ENCODE measurements around the gene LAMA4.

Gene LAMA4, protein sequence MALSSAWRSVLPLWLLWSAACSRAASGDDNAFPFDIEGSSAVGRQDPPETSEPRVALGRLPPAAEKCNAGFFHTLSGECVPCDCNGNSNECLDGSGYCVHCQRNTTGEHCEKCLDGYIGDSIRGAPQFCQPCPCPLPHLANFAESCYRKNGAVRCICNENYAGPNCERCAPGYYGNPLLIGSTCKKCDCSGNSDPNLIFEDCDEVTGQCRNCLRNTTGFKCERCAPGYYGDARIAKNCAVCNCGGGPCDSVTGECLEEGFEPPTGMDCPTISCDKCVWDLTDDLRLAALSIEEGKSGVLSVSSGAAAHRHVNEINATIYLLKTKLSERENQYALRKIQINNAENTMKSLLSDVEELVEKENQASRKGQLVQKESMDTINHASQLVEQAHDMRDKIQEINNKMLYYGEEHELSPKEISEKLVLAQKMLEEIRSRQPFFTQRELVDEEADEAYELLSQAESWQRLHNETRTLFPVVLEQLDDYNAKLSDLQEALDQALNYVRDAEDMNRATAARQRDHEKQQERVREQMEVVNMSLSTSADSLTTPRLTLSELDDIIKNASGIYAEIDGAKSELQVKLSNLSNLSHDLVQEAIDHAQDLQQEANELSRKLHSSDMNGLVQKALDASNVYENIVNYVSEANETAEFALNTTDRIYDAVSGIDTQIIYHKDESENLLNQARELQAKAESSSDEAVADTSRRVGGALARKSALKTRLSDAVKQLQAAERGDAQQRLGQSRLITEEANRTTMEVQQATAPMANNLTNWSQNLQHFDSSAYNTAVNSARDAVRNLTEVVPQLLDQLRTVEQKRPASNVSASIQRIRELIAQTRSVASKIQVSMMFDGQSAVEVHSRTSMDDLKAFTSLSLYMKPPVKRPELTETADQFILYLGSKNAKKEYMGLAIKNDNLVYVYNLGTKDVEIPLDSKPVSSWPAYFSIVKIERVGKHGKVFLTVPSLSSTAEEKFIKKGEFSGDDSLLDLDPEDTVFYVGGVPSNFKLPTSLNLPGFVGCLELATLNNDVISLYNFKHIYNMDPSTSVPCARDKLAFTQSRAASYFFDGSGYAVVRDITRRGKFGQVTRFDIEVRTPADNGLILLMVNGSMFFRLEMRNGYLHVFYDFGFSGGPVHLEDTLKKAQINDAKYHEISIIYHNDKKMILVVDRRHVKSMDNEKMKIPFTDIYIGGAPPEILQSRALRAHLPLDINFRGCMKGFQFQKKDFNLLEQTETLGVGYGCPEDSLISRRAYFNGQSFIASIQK (N-terminal part only)

DNA sequence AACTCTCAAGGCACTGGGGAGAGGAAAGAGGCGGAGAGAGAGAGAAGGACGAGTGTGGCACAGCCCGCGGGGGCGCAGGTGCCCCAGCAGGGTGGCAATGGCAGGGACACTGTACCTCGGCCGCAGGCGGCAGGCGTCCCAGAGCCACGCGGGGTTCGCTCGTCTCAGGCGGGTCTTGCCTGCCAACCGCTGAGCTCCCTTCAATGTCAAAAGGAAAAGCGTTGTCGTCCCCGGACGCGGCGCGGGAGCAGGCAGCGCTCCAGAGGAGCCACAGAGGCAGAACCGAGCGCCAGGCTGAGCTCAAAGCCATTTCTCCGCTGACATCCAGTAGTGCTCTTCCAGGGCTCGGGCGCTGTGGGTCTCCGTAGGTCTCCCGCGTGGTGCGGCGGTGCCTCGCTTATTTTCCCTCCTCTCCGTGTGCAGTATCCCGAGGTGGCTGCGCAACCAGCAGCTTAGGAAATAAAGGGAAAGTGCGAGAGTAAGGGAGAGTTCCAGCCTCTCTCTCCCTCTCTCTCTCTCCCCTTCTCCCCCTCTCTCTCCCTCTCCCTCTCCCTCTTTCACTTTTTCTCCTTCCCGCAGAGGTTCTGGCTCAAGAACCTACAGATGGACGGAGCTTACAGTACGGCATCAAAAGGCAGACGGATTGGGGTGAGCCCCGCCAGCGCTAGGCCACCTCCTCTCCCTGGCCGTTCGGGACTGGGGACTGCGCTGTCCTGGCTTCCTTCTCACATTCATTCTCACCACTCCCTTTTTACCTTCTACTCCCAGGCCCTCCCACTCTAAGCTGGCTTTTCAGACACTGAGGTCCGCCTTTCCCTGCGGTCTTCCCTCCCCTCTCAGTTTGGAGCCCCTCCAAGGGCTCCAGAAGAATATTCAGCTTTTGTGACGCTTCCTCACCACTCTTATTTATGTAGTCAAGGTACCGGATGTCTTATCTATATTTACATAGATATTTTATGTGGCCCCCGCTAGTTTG is at the start of gene LAMA4:
Gene LAMA4 (minus strand): TSS at position 727 of the 976 bp plus-strand sequence. CDS start 417 bp downstream, at position 310.
- peak within 1 kb of the TSS; percentile 22; the same call in 1 of the 2 replicates for H3K4me3 ChIP-seq (ENCODE audit: low read length)
- TF ChIP-seq ZNF274 (IDR thresholded peaks at IDR 0.05; ENCODE audit: low read depth, low read length) = no peak

DNA sequence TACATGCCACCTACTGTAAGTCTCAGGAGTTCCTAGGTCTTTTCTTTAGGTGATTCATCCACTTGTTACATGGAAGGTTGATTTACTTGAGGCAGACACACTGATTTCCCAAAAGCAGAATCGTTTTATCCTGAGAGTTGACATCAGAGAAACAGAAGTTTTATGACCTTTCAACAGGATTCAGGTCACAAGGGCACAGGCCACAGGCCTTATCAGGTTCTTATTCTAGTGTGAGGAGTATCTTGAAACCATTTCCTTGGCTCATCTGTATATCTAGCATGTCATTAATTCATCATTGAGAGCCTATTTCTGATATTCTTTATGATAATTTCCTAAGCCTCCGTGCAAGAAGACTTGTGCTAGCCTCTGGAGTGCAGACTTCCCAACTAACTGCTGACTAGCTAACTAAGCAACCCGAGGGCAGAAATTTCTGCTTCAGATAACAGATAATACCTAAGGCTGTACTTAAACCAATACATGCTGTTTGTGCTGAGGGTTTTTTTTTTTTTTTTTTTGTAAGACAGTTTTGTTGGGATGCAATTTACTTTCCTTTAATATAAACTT is 47.9 kb upstream of the LAMA4 start:
- H3K4me3 ChIP-seq (ENCODE audit: low read length) = no peak overlapping the region
- no peak for TF ChIP-seq ZNF274 (IDR thresholded peaks at IDR 0.05; ENCODE audit: low read depth, low read length)

DNA sequence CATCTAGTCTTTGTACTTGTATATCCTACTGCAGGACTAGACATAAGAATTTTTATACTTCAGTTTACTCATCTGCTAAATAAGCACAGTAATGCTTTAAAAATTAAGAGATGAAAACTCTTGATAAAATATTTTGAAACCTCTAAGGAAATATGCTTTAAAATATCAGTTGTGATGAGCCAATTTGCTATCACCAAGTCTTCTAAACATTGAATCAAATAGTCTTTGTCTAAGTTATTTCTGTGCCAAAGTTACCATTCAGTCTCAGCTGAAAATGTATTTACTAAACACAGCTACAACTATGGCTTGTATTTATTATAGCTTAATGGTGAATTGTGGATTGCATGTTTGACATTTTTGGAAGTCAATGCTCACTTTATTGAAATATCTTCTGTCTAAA is 46.5 kb upstream of the LAMA4 start:
- TF ChIP-seq ZNF274 (IDR thresholded peaks at IDR 0.05; ENCODE audit: low read depth, low read length) = no peak
- no peak overlapping the region for H3K4me3 ChIP-seq (ENCODE audit: low read length)

DNA sequence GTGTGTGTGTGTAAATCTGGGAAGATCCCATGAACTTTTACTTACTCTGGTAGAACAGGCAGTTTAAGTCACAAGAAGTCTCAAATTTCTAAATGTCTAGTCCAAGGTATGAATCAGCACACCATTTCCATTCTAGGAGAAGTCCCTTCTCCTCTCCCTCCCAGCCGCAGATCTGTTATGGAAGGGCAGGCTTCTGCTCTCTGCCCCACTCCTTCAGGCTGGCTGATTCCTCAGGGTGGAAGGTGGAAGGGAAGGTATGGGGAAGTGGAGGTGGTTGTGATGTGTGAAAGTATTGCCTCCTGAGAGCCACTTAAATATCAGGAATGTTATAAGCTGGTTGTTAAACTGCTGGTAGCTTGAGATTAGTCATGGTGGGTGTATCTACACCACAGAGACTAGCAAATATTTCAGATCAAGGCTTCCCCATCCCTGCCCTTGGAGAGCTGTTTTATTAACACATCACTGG is 44.5 kb upstream of the LAMA4 start:
- no peak overlapping the region for H3K4me3 ChIP-seq (ENCODE audit: low read length)
- no peak for TF ChIP-seq ZNF274 (IDR thresholded peaks at IDR 0.05; ENCODE audit: low read depth, low read length)

DNA sequence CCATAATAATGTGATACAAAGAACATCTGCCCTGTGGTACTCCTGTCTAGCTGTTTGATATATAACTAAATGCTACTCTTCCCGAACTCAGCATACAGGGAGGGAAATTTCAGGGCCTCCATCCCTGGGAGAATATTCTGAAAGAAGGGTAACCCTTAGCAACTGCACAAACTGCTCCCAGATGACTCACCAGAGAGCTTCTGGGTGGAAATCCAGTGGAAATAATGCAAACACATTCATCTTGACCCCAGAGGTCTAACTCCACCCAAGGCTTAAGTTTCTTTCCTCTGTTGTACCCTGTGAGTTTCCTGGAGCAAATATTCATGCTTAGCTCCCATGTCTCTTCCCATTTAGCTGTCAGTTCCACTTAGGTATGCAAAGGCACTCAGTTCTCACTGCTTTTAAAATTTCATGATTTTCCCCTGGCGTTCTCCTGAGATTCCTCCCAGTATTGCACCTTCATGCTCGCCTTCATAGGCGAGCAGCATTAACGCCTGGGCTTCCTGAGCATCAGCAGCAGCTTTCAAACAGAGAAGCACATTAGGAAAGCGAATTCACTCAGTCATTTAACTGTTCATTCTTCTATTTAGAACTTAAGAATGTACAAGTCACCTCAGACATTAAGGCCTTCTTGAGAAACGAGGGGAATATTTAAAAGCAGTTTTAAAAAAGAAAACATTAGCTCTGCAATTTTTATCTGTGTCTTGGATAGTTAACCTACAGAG is 43.8 kb upstream of the LAMA4 start:
- no peak overlapping the region for H3K4me3 ChIP-seq (ENCODE audit: low read length)

DNA sequence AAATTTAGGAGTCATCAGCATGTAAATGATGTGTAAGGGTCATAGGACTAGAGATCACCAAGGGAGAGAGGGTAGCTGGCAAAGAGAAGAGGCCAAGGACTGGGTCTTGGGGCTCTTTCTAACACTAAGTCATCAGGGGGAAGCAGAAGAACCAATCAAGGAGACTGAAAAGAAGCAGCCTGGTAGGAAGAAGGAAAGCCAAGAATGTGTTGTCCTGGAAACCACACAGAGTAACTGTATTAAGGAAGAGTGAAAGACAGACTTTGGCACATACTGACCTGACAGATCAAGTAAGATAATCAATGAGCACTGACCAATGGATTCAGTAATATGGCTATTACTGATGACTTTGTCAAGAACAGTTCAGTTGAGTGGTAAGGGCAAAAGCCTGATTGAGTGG is 42.3 kb upstream of the LAMA4 start:
- no peak overlapping the region for H3K4me3 ChIP-seq (ENCODE audit: low read length)
- no peak for TF ChIP-seq ZNF274 (IDR thresholded peaks at IDR 0.05; ENCODE audit: low read depth, low read length)

More for the DNA sequence above, 43.8 kb upstream of the LAMA4 start:
- no peak for TF ChIP-seq ZNF274 (IDR thresholded peaks at IDR 0.05; ENCODE audit: low read depth, low read length)

DNA sequence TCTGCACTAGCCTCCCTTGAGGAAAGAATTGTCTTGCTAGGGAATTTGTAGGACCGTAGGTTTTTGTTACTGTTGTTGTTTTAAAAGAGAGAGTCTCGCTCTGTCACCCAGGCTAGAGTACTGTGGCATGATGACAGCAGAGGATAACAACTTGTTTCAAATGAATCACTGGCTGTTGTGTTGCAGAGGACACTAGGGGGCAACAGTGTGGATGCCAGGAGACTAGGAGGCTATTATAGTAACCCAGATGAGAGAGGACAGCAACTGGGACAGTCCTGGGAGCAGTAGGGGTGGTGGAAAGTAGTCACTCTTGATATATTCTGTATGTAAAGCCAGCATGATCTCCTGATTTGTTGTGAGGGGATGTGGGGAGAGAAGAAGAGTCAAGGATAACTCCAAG is 41.8 kb upstream of the LAMA4 start:
- H3K4me3 ChIP-seq (ENCODE audit: low read length) = no peak overlapping the region
- no peak for TF ChIP-seq ZNF274 (IDR thresholded peaks at IDR 0.05; ENCODE audit: low read depth, low read length)

DNA sequence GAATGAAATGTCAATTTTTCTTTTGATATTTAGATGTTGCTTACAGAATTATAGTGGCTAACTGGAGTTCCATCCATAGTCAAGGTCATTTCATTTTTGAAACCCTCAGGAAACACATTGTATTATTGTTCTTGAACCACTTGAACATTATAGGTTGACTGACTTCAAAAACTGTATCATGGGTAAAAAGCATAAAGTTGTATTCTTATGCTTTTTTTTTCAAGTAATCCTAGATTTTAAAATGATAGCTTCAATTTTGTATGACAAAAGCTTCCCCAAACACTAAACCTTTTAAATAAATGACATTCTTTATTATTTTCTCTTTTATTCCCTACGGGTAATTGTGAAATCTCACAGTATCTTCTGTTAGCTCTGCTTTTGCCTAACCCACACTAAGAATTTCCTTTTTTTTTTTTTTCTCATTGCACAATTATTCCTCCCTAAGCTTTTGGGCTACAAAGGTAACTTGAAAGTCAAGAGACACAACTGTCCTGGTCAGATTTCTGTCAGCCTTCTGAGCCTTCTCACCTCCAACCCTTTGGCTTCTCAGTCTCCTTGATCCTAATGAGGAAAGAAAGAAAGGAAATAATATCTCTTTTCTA is 36.9 kb upstream of the LAMA4 start:
- TF ChIP-seq ZNF274 (IDR thresholded peaks at IDR 0.05; ENCODE audit: low read depth, low read length) = no peak

DNA sequence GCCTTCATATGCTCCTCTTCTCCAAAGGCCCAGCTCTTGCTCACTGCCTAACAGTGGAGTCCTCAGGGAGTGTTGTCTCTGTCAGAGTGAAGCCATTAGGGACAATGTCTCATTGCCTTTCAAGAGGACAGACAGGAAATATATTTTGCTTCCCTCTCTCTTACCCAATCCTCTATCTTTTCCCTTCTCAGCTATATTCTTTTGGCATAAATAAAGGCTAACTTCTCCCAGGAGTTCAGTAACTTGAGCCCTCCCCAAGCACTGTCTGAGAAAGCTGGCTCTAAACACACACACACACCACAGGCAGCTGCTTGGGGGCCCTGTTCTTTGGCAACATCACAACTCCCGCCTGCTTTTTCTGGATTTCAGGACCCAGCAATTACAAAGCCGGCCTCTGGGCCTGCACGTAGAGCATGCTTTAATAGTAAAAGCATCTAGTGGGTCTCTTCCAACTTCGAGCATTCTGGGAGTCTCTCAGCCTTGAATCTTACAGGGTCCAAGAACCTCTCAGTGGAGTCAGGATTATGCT is 34.7 kb upstream of the LAMA4 start:
- no peak overlapping the region for H3K4me3 ChIP-seq (ENCODE audit: low read length)
- no peak for TF ChIP-seq ZNF274 (IDR thresholded peaks at IDR 0.05; ENCODE audit: low read depth, low read length)

More for the DNA sequence above, 36.9 kb upstream of the LAMA4 start:
- H3K4me3 ChIP-seq (ENCODE audit: low read length) = no peak overlapping the region

DNA sequence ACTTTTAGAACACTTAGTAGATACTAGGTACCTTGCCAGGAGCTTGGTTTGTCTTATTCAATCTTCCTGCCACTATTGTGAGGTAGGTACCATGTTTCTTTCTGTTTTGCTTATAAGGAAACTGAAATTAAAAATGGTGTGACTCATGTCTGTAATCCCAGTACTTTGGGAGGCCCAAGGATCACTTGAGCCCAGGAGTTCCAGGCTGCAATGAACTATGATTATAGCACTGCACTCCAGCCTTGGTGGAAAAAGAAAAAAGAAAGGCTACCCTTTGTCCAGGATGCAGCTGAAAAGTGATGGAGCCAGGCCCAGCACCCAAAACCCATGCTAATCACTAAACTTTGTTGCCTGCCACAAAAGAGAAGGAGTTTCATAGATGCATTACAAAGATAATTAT is 34.1 kb upstream of the LAMA4 start:
- no peak for TF ChIP-seq ZNF274 (IDR thresholded peaks at IDR 0.05; ENCODE audit: low read depth, low read length)
- no peak overlapping the region for H3K4me3 ChIP-seq (ENCODE audit: low read length)

DNA sequence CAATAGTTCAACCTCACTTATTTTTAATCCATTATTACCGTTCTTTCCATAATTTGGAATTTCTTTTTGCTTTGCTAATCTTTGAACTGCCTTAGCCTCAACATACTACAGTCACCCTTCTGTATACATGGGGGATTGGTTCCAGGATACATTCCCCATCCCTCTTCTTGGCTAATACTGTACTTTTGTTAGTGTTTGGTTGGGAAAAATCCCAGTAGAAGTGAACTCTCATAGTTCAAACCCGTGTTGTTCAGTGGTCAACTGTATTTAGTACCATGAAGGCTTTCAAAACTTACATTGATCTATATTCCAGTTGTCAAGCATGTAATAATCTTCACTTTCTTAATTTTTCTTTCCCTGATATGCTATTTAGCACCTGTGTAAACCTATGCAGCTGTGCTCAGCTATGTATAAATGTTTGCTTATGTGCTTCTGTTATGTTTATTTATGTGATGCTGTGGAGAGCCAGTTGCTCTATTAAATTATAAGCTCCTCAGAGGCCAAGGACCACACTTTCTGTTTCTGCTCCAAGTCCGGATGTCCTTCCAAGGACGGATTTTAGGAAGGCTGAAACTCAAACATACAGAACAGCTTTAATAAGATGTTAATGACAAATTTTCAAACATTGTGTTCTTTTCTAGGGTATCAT is 33.3 kb upstream of the LAMA4 start:
- no peak for TF ChIP-seq ZNF274 (IDR thresholded peaks at IDR 0.05; ENCODE audit: low read depth, low read length)
- no peak overlapping the region for H3K4me3 ChIP-seq (ENCODE audit: low read length)

All from GM08714 (cell line).